ENCODE measurements around the gene TMEM271.

DNA sequence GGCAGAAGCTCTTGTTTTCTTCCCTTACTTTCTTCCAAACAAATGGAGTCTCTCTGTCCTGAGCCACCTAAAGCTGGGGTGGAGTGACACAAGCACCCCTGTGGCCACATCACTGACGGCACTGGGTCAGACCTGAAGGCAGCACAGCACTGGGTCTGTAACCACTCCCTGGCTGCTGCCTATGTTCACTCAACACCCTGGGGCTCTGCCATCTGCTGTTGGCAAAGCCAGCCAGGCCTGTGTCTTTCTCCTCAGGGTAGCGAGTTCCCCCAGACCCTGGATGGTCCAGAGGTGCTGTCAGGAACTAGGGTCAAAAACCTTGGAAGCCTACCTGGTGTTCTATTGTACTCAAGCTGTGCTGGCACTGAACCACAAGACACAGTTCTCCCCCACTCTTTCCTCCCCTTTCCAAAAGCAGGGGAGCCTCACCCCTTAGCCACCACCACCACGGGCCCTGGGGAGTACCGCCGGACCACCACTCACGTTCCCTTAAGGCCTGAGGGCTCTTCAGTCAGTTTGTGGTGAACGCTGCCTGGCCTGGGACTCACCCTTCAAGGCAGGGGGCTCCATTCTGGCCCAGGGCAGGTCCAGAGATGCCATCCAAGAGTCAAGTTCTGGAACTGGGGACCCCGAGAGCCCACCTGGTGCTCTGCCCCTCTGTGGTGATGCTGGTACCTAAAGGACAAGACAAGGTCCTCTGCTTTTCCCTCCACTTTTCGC lies 31.5 kb downstream of the TMEM271 start:
- TF ChIP-seq CTCF (IDR thresholded peaks at IDR 0.05; ENCODE audit: poor library complexity, severe bottlenecking) (no peak), EZH2 (IDR thresholded peaks at IDR 0.05; ENCODE audit: borderline replicate concordance, insufficient read depth, low read length, poor library complexity, severe bottlenecking) (no peak), POLR2AphosphoS5 (IDR thresholded peaks at IDR 0.05) (no peak), EP300 (conservative IDR thresholded peaks at IDR 0.05; ENCODE audit: poor library complexity, severe bottlenecking) (no peak), REST (IDR thresholded peaks at IDR 0.05; ENCODE audit: borderline replicate concordance) (no peak), RAD21 (conservative IDR thresholded peaks at IDR 0.05) (no peak), SMC3 (conservative IDR thresholded peaks at IDR 0.05; ENCODE audit: poor library complexity) (no peak), TAF1 (IDR thresholded peaks at IDR 0.05; ENCODE audit: low read depth) (no peak)

All from neural cell (in vitro differentiated cells).